Panc1 (cell line): ENCODE data around the gene COX5A. TPM values are rescaled to one million over a fixed set of nuclear protein-coding genes. Genes with fewer than 3 reads are reported as not detected.

Source experiments
- ATAC-seq: fragments of 200-7000 bp; cut with Tn5 transposase; 2 replicates; pipeline ENCODE4 v1.9.1; 2020; ENCODE audit warnings: mild to moderate bottlenecking, moderate library complexity
- BruUV-seq: library from RNA; stranded (reverse); fragments of 400-500 nt; replicated peaks from 2 replicates; lab custom pipeline; 2021; lab: Mats Ljungman, UMichigan
- CTCF ChIA-PET: fragments of 300-600 bp; sonication (Branson Sonifier 250); formaldehyde crosslinking; loops from one replicate; lab custom pipeline; 2022; ENCODE audit warnings: antibody characterized with exemption; lab: Charles Lee
- POLR2A ChIA-PET: fragments of 300-600 bp; sonication (Branson Sonifier 250); formaldehyde crosslinking; loops from one replicate; lab custom pipeline; 2022; ENCODE audit warnings: antibody characterized with exemption; lab: Charles Lee
- DNase-seq: peaks from one replicate; pipeline ENCODE4 v3.0.0-alpha.2; 2010; ENCODE audit warnings: low read depth, low spot score
- H3K27ac ChIP-seq: 2 replicates; pipeline ENCODE4 v1.5.1; 2011; ENCODE audit warnings: mild to moderate bottlenecking, low read length, inconsistent platforms
- H3K27me3 ChIP-seq: fragments of 200-500 bp; sonication (Bioruptor generic); 2 replicates; pipeline ENCODE4 v1.6.0; 2014; ENCODE audit warnings: low read length, inconsistent platforms; ENCODE audit not compliant: control insufficient read depth, insufficient read depth
- H3K36me3 ChIP-seq: fragments of 200-500 bp; sonication (Bioruptor generic); 2 replicates; pipeline ENCODE4 v1.5.1; 2014; ENCODE audit warnings: inconsistent platforms, mild to moderate bottlenecking, low read length, moderate library complexity; ENCODE audit not compliant: control insufficient read depth, insufficient read depth
- H3K4me1 ChIP-seq: 2 replicates; pipeline ENCODE4 v1.5.1; 2011; ENCODE audit warnings: inconsistent platforms, mild to moderate bottlenecking, low read length, moderate library complexity; ENCODE audit not compliant: control insufficient read depth, insufficient read depth
- H3K4me3 ChIP-seq, 2 experiments: 2 replicates each; pipeline ENCODE4 v1.5.1; 2011 to 2012; ENCODE audit warnings: low read depth in 2 of 2, low read length in 2 of 2, mild to moderate bottlenecking in 2 of 2, inconsistent platforms in 1 of 2, moderate library complexity in 1 of 2
- H3K9me3 ChIP-seq: fragments of 200-500 bp; sonication (Bioruptor generic); 2 replicates; pipeline ENCODE4 v1.5.1; 2014; ENCODE audit warnings: low read depth, mild to moderate bottlenecking, inconsistent platforms, low read length, moderate library complexity; ENCODE audit not compliant: control insufficient read depth, insufficient read depth
- POLR2AphosphoS5 ChIP-seq: IDR thresholded peaks from 2 replicates; pipeline ENCODE4 v1.6.1; 2012; ENCODE audit warnings: mild to moderate bottlenecking, low read depth, low read length, moderate library complexity
- SIN3A ChIP-seq: IDR thresholded peaks from 2 replicates; pipeline ENCODE4 v1.6.1; 2012; ENCODE audit warnings: low read depth, mild to moderate bottlenecking, low read length, moderate library complexity, borderline replicate concordance; ENCODE audit not compliant: insufficient read depth
- TCF7L2 ChIP-seq: IDR thresholded peaks from 2 replicates; pipeline ENCODE4 v1.6.1; 2011; ENCODE audit warnings: mild to moderate bottlenecking, low read depth, low read length, inconsistent platforms
- in situ Hi-C: cut with HindIII; loops from 2 replicates; pipeline ENCODE4 v1.10.0; 2016; ENCODE audit warnings: low sequenced_read_pairs, low pct_unique_long_range_greater_than_20kb
- intact Hi-C: fragments of 100-400 bp; cut with micrococcal nuclease; formaldehyde crosslinking; loops from one replicate; pipeline ENCODE4 v1.10.0; 2022; ENCODE audit not compliant: unreplicated experiment
- total RNA-seq: library from RNA; stranded (reverse); gene quantifications from one replicate; pipeline ENCODE4 v1.2.1, GENCODE V29; 2021; ENCODE audit not compliant: unreplicated experiment
- TF ChIP-seq, protein P1 (sequence below), 2 experiments: IDR thresholded peaks; 2 replicates each; pipeline ENCODE4 v1.6.1; 2011 to 2012; ENCODE audit warnings: low read depth in 2 of 2, control low read depth in 1 of 2, low read length in 1 of 2, mild to moderate bottlenecking in 1 of 2, moderate library complexity in 1 of 2; ENCODE audit not compliant: insufficient read depth in 1 of 2
- TF ChIP-seq, protein P2 (sequence below): fragments of 450-650 bp; IDR thresholded peaks from 2 replicates; pipeline ENCODE4 v1.5.1; 2017; ENCODE audit warnings: mild to moderate bottlenecking

The COX5A gene
- total RNA-seq, 1 experiment from 2014 or later, result 353 TPM

DNA sequence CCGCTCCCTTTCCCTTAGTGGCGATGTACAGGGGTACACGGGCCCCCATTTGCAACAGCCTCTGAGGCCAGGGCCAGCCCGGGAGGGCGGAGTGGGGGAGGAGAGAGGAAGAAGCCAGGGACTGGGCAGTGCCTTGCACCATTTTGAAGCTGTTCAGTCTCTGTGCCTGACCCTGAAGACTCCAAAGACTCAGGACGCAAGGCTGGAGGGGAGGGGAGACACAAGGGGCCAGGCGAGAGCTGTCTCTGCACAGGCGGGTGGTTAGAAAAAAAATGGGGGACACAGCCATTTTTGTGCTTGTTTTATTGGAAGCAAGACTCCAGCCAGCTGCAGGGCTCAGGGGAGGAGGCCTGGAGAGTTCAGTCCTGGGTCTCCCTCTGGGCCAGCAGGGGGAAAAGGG, 17.1 kb upstream of the COX5A start:
- peaks cover 31% of the 10 kb centered on the region for H3K4me1 ChIP-seq
- TF ChIP-seq TCF7L2 (no peak), SIN3A (no peak), POLR2AphosphoS5 (no peak)
- TF ChIP-seq, protein P1, sequence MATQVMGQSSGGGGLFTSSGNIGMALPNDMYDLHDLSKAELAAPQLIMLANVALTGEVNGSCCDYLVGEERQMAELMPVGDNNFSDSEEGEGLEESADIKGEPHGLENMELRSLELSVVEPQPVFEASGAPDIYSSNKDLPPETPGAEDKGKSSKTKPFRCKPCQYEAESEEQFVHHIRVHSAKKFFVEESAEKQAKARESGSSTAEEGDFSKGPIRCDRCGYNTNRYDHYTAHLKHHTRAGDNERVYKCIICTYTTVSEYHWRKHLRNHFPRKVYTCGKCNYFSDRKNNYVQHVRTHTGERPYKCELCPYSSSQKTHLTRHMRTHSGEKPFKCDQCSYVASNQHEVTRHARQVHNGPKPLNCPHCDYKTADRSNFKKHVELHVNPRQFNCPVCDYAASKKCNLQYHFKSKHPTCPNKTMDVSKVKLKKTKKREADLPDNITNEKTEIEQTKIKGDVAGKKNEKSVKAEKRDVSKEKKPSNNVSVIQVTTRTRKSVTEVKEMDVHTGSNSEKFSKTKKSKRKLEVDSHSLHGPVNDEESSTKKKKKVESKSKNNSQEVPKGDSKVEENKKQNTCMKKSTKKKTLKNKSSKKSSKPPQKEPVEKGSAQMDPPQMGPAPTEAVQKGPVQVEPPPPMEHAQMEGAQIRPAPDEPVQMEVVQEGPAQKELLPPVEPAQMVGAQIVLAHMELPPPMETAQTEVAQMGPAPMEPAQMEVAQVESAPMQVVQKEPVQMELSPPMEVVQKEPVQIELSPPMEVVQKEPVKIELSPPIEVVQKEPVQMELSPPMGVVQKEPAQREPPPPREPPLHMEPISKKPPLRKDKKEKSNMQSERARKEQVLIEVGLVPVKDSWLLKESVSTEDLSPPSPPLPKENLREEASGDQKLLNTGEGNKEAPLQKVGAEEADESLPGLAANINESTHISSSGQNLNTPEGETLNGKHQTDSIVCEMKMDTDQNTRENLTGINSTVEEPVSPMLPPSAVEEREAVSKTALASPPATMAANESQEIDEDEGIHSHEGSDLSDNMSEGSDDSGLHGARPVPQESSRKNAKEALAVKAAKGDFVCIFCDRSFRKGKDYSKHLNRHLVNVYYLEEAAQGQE (IDR thresholded peaks at IDR 0.05; ENCODE audit: insufficient read depth in 1 of 2, low read depth in 2 of 2, low read length in 1 of 2), result no peak
- TF ChIP-seq, protein P2, sequence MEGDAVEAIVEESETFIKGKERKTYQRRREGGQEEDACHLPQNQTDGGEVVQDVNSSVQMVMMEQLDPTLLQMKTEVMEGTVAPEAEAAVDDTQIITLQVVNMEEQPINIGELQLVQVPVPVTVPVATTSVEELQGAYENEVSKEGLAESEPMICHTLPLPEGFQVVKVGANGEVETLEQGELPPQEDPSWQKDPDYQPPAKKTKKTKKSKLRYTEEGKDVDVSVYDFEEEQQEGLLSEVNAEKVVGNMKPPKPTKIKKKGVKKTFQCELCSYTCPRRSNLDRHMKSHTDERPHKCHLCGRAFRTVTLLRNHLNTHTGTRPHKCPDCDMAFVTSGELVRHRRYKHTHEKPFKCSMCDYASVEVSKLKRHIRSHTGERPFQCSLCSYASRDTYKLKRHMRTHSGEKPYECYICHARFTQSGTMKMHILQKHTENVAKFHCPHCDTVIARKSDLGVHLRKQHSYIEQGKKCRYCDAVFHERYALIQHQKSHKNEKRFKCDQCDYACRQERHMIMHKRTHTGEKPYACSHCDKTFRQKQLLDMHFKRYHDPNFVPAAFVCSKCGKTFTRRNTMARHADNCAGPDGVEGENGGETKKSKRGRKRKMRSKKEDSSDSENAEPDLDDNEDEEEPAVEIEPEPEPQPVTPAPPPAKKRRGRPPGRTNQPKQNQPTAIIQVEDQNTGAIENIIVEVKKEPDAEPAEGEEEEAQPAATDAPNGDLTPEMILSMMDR, result no peak
- POLR2A ChIA-PET, result no interaction called here
- in situ Hi-C loops, result no loop called here
- CTCF ChIA-PET, result no interaction called here
- no TSS peak for BruUV-seq
- no peaks in the 10 kb centered on the region for H3K9me3 ChIP-seq
- H3K27me3 ChIP-seq, result no peaks in the 10 kb centered on the region
- DNase-seq (no peak), ATAC-seq (no peak)
- peak overlapping the region; percentile 96 for H3K27ac ChIP-seq
- no peaks in the 10 kb centered on the region for H3K36me3 ChIP-seq
- intact Hi-C loops, result loop anchor here (5.0 to 10.0 kb wide), 2 partner anchors 180 to 247 kb away; partner anchors contain the start of gene C15orf39
- H3K4me3 ChIP-seq, result peak overlapping the region; percentile 79 to 96

DNA sequence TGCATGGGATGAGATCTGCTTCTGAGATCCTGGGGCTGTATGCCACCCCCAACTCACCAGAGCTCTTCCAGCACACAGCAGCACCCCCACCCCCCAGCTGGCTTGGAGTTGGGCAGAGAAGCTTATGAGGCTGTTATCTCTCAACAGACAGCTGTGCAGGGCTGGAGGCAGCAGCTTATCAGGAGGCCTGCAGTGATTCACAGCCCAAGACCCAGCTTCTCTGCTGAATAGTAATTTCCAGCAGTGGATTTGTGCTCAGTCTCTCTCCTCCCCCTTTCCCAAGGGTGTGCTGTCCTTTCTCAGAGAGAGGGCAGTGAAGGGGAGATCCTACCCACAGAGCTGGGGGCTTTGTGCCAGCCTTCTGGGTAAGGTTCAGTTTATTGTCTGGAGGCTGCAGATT, 16.6 kb upstream of the COX5A start:
- TF ChIP-seq TCF7L2 (no peak), SIN3A (no peak), POLR2AphosphoS5 (no peak)
- TF ChIP-seq, protein P2, result no peak
- TF ChIP-seq, protein P1 (IDR thresholded peaks at IDR 0.05; ENCODE audit: insufficient read depth in 1 of 2, low read depth in 2 of 2, low read length in 1 of 2), result no peak
- ChIA-PET CTCF (no interaction called here), POLR2A (interaction anchor here (1.2 kb wide), 1 partner anchor 250 kb away, joined by 3 read pairs; no protein-coding TSS in a partner anchor)
- Histone ChIP-seq H3K36me3 (no peaks in the 10 kb centered on the region), H3K27ac (peak overlapping the region; percentile 96), H3K9me3 (no peaks in the 10 kb centered on the region), H3K4me3 (peak overlapping the region; percentile 79 to 96), H3K27me3 (no peaks in the 10 kb centered on the region), H3K4me1 (peaks cover 26% of the 10 kb centered on the region)
- intact Hi-C loops, result loop anchor here (10.0 kb wide), 1 partner anchor 180 kb away; no protein-coding TSS in a partner anchor
- in situ Hi-C loops, result no loop called here
- no peak for ATAC-seq
- no TSS peak for BruUV-seq
- DNase-seq, result no peak
